ENCODE results near the gene SPEF2. TPM values are rescaled to one million over a fixed set of nuclear protein-coding genes. Genes with fewer than 3 reads are reported as not detected.

The SPEF2 gene
- polyA plus RNA-seq, 1 donor from 2014 or later = 18.5 TPM

DNA sequence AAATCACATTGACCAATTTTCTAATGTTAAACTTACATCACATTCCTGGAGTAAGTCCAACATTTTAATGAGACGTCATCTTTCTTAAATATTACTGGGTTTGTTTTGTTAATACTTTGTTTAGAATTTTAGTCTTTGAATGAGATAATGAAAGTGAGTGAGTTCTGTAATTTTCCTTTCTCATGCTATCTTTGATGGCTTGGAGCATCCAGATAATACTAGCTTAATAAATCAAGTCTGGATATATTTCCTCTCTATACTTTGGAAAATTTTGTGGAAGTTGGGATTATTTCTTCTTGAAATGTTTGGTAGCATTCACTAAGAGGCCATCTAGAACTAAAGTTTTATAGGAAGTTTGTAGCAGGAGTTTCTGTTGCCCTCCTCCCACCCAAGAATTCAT, 148.3 kb downstream of the SPEF2 start:
- no peaks in the 10 kb centered on the region for H3K9me2 ChIP-seq (ENCODE audit: insufficient read depth, low read length)
- no peaks in the 10 kb centered on the region for H4K20me1 ChIP-seq (ENCODE audit: insufficient read depth)
- H3K4me2 ChIP-seq (ENCODE audit: low read length) = no peak overlapping the region
- H2AFZ ChIP-seq (ENCODE audit: low read depth, low read length) = no peak overlapping the region
- H3K4me3 ChIP-seq (ENCODE audit: low read length) = no peak overlapping the region
- H3K36me3 ChIP-seq (ENCODE audit: insufficient read depth, low read length) = no peaks in the 10 kb centered on the region
- no peak overlapping the region for H3K27ac ChIP-seq (ENCODE audit: low read length)
- no peak for TF ChIP-seq POLR2AphosphoS5 (IDR thresholded peaks at IDR 0.05)
- TF ChIP-seq RAD21 (conservative IDR thresholded peaks at IDR 0.05) = no peak
- TF ChIP-seq, protein P1, sequence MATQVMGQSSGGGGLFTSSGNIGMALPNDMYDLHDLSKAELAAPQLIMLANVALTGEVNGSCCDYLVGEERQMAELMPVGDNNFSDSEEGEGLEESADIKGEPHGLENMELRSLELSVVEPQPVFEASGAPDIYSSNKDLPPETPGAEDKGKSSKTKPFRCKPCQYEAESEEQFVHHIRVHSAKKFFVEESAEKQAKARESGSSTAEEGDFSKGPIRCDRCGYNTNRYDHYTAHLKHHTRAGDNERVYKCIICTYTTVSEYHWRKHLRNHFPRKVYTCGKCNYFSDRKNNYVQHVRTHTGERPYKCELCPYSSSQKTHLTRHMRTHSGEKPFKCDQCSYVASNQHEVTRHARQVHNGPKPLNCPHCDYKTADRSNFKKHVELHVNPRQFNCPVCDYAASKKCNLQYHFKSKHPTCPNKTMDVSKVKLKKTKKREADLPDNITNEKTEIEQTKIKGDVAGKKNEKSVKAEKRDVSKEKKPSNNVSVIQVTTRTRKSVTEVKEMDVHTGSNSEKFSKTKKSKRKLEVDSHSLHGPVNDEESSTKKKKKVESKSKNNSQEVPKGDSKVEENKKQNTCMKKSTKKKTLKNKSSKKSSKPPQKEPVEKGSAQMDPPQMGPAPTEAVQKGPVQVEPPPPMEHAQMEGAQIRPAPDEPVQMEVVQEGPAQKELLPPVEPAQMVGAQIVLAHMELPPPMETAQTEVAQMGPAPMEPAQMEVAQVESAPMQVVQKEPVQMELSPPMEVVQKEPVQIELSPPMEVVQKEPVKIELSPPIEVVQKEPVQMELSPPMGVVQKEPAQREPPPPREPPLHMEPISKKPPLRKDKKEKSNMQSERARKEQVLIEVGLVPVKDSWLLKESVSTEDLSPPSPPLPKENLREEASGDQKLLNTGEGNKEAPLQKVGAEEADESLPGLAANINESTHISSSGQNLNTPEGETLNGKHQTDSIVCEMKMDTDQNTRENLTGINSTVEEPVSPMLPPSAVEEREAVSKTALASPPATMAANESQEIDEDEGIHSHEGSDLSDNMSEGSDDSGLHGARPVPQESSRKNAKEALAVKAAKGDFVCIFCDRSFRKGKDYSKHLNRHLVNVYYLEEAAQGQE (IDR thresholded peaks at IDR 0.05; ENCODE audit: borderline replicate concordance) = no peak
- no peak for TF ChIP-seq TAF1 (IDR thresholded peaks at IDR 0.05; ENCODE audit: low read depth)
- TF ChIP-seq, protein P2, sequence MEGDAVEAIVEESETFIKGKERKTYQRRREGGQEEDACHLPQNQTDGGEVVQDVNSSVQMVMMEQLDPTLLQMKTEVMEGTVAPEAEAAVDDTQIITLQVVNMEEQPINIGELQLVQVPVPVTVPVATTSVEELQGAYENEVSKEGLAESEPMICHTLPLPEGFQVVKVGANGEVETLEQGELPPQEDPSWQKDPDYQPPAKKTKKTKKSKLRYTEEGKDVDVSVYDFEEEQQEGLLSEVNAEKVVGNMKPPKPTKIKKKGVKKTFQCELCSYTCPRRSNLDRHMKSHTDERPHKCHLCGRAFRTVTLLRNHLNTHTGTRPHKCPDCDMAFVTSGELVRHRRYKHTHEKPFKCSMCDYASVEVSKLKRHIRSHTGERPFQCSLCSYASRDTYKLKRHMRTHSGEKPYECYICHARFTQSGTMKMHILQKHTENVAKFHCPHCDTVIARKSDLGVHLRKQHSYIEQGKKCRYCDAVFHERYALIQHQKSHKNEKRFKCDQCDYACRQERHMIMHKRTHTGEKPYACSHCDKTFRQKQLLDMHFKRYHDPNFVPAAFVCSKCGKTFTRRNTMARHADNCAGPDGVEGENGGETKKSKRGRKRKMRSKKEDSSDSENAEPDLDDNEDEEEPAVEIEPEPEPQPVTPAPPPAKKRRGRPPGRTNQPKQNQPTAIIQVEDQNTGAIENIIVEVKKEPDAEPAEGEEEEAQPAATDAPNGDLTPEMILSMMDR (IDR thresholded peaks at IDR 0.05; ENCODE audit: poor library complexity, severe bottlenecking) = no peak
- TF ChIP-seq SMC3 (conservative IDR thresholded peaks at IDR 0.05; ENCODE audit: poor library complexity) = no peak
- TF ChIP-seq EP300 (conservative IDR thresholded peaks at IDR 0.05; ENCODE audit: poor library complexity, severe bottlenecking) = no peak
- TF ChIP-seq MXI1 (conservative IDR thresholded peaks at IDR 0.05; ENCODE audit: poor library complexity, severe bottlenecking) = no peak
- no peak for TF ChIP-seq EZH2 (IDR thresholded peaks at IDR 0.05; ENCODE audit: borderline replicate concordance, insufficient read depth, low read length, poor library complexity, severe bottlenecking)
- H3K27me3 ChIP-seq (ENCODE audit: insufficient read depth, low read depth, low read length) = no peaks in the 10 kb centered on the region
- H3K9ac ChIP-seq (ENCODE audit: low read length) = no peak overlapping the region
- no peaks in the 10 kb centered on the region for H3K79me2 ChIP-seq (replicated peaks; ENCODE audit: insufficient read depth, low read length)
- H3K9me3 ChIP-seq (ENCODE audit: low read length) = no peaks in the 10 kb centered on the region
- no peaks in the 10 kb centered on the region for H3F3A ChIP-seq (ENCODE audit: insufficient read depth, low read length, poor library complexity, severe bottlenecking)

DNA sequence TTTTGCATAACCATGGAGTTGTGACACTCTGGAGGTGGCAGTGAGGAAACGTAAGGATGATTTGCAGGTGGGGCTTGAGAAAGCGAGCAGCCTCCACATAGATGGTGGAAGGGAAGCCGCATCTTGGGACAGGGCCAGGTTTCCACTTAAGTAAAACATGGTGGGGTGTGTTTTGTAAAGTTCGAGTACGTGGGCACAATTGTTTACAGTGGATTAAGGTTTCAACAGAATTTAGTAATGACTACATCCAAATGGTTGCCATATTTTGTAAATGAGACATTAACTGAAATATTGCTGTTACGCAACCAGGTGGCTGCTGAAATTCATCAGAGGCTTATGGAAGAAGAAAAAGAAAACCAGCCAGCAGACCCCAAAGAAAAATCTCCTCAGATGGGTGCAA, 153.6 kb downstream of the SPEF2 start:
- Histone ChIP-seq H3K4me3 (ENCODE audit: low read length) (no peak overlapping the region), H4K20me1 (ENCODE audit: insufficient read depth) (no peaks in the 10 kb centered on the region), H3F3A (ENCODE audit: insufficient read depth, low read length, poor library complexity, severe bottlenecking) (no peaks in the 10 kb centered on the region), H3K9ac (ENCODE audit: low read length) (no peak overlapping the region), H3K9me3 (ENCODE audit: low read length) (no peaks in the 10 kb centered on the region), H3K27me3 (ENCODE audit: insufficient read depth, low read depth, low read length) (no peaks in the 10 kb centered on the region), H2AFZ (ENCODE audit: low read depth, low read length) (no peak overlapping the region), H3K9me2 (ENCODE audit: insufficient read depth, low read length) (no peaks in the 10 kb centered on the region), H3K36me3 (ENCODE audit: insufficient read depth, low read length) (no peaks in the 10 kb centered on the region), H3K4me2 (ENCODE audit: low read length) (no peak overlapping the region), H3K27ac (ENCODE audit: low read length) (no peak overlapping the region), H3K79me2 (replicated peaks; ENCODE audit: insufficient read depth, low read length) (no peaks in the 10 kb centered on the region)
- TF ChIP-seq, protein P1 (IDR thresholded peaks at IDR 0.05; ENCODE audit: borderline replicate concordance) = no peak
- TF ChIP-seq EP300 (conservative IDR thresholded peaks at IDR 0.05; ENCODE audit: poor library complexity, severe bottlenecking) = no peak
- TF ChIP-seq MXI1 (conservative IDR thresholded peaks at IDR 0.05; ENCODE audit: poor library complexity, severe bottlenecking) = no peak
- no peak for TF ChIP-seq TAF1 (IDR thresholded peaks at IDR 0.05; ENCODE audit: low read depth)
- TF ChIP-seq EZH2 (IDR thresholded peaks at IDR 0.05; ENCODE audit: borderline replicate concordance, insufficient read depth, low read length, poor library complexity, severe bottlenecking) = no peak
- no peak for TF ChIP-seq RAD21 (conservative IDR thresholded peaks at IDR 0.05)
- TF ChIP-seq POLR2AphosphoS5 (IDR thresholded peaks at IDR 0.05) = no peak
- TF ChIP-seq, protein P2 (IDR thresholded peaks at IDR 0.05; ENCODE audit: poor library complexity, severe bottlenecking) = no peak
- TF ChIP-seq SMC3 (conservative IDR thresholded peaks at IDR 0.05; ENCODE audit: poor library complexity) = no peak

All from neural cell (in vitro differentiated cells).